GM04503 (cell line): ENCODE results near the gene SLC26A9.

ENCODE experiments used
- DNase-seq: peaks from one replicate; pipeline ENCODE4 v3.0.0-alpha.2; 2012; ENCODE audit warnings: low read depth

Gene SLC26A9, protein sequence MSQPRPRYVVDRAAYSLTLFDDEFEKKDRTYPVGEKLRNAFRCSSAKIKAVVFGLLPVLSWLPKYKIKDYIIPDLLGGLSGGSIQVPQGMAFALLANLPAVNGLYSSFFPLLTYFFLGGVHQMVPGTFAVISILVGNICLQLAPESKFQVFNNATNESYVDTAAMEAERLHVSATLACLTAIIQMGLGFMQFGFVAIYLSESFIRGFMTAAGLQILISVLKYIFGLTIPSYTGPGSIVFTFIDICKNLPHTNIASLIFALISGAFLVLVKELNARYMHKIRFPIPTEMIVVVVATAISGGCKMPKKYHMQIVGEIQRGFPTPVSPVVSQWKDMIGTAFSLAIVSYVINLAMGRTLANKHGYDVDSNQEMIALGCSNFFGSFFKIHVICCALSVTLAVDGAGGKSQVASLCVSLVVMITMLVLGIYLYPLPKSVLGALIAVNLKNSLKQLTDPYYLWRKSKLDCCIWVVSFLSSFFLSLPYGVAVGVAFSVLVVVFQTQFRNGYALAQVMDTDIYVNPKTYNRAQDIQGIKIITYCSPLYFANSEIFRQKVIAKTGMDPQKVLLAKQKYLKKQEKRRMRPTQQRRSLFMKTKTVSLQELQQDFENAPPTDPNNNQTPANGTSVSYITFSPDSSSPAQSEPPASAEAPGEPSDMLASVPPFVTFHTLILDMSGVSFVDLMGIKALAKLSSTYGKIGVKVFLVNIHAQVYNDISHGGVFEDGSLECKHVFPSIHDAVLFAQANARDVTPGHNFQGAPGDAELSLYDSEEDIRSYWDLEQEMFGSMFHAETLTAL

DNA sequence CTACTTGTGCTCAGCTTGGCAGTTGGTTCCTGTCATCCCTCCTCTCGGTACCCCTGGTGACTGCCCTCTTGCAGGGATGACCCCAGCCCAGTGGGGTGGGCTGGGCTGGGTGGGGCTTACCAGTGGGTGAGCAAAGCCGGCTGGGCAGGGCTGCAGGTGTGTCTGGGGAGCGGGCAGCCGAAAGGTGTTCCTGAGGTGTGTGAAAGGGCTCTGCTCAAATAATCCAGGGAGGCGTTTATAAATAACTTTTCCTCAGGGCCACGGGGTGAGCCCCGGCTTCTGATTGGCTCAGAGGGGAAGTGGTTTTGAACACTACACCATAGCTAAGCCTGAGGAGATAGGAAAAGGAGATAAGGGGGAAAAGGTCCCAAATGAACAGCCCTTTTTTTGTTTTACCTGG is at the start of gene SLC26A9:
Gene SLC26A9, minus strand, starts transcription at position 212 of the 400 bp plus-strand sequence. CDS start 7,636 bp downstream, outside the sequence.
- no peak for DNase-seq

DNA sequence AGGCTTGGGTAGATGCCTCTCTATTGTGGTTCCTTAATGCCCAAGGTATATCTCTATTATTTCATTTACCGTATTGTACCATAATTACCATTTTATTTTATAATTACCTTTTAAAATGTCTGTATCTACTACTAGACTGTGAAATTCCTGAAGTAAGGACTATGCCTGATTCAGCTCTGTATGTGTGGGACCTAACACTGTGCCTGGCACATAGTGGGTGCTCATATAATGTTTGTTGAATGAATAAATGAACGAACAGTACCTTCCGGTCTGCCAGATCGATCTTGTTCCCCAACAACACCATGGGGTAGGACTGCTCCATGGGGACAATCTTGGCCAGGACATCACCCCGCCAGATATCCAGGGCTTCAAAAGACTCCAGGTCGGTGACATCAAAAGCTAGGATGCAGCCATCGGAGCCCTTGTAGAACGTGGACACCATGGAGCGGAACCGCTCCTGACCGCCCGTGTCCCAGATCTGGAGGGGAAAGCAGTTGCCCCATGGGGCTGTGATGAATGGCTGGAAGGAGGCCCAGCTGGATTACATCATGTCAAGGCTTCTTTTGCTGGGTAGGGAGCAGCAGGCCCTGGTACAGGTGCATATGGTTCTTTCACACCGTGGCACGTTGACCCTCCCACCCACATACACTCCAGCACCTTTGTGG is 49.1 kb upstream of the SLC26A9 start:
- no peak for DNase-seq

DNA sequence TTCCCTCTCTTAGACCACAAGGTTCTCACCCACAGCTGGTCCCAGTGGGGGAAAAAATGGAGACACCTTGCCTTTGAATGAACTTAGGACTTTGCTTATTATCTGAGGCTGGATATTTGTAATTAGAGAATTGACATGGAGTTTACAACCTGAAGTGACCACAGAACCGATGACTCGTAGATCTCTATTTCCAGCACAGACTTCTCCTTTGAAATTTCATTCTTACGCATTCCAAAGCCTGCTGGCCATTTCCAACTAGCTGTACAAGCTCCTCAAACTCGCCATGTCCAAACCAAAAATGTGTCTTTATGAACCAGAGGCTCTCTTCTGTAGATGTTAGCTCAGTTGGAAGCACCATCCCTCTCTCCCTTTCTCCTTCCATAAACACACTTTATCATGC is 48.0 kb upstream of the SLC26A9 start:
- DNase-seq: peak; percentile 34

DNA sequence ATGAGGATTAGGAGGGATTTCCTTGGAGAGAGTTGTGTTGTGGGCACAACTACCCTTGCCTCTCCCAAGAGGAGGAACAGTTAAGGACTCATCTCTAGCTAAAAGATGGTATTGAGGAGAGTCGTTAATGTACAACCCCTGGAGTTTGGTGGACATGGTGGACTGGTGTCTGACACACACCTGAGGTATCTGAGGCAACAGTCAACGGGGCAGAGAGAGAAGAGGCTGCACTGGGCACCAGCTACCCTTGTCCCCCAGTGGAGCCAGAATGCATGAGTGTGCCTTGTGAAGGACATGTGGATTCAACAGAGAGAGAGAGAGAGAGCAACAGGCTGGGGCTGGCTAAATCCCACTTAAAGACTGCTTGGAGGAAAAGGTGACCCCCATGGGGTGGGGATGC is 47.0 kb upstream of the SLC26A9 start:
- no peak for DNase-seq

GRCh38 chr1:205989786-205990185 is 46.5 kb upstream of the SLC26A9 start:
- DNase-seq: no peak

- DNase-seq: no peak
Observed at GRCh38 chr1:205988585-205988995, 45.3 kb upstream of the SLC26A9 start.

DNA sequence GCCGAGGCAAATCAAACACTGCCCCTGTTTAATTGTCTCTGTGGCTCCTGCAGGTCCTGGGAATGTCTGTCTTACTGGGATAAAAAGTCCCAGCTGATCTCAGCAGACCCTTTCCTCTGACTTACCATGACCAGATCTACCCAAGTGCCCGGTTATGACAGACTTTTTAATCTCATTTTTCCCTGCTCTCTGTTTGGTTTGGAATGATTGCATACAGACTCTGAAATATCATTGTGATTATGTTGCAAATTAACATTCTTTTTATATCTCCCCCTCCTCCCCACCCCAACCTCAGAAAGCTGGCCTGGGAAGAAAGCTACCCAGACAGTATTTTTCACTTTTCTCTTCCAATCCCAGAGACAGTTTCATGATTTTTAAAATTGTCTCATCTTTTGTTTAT is 43.6 kb upstream of the SLC26A9 start:
- DNase-seq: no peak

- no peak for DNase-seq
Observed at GRCh38 chr1:205986292-205986691, 43.0 kb upstream of the SLC26A9 start.

- DNase-seq: no peak
Observed at GRCh38 chr1:205985330-205986005, 42.2 kb upstream of the SLC26A9 start.

DNA sequence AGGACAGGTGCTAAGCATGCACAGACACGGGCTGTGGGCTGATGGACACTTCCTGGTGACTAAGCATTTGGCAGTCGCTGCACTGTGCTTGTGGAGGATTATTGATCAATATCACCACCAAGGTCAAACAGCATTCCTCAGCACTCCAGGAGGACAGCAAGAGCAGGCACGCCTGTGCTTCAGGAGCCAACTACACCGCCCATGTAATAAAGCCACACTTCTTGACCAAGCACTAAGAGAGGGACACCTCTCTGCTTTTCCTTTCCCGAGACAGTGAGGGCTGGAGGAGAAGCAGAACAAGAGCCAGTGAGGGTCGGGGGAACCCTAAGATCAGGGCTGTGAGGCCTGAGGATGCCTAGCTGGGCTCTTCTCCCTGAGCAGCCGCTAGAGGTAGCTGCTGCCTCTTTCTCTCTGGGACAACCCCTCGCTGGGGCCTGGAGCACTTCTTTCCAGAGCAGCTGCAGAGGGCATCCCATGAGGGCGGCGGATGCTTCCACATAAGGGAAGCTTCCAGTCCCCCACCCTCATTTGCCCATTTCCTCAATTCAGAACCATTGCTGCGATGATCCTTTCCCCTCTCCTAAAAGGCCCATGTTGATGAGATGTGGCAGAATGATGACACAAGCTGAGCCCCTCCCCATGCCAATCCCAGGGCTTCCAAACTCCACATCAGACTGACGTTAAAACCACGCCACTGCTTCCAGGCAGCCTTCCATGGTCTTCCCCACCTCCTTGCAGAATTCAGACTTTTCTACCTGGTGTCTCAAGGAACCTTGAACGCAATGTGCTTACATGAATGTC is 40.9 kb upstream of the SLC26A9 start:
- DNase-seq: no peak

DNA sequence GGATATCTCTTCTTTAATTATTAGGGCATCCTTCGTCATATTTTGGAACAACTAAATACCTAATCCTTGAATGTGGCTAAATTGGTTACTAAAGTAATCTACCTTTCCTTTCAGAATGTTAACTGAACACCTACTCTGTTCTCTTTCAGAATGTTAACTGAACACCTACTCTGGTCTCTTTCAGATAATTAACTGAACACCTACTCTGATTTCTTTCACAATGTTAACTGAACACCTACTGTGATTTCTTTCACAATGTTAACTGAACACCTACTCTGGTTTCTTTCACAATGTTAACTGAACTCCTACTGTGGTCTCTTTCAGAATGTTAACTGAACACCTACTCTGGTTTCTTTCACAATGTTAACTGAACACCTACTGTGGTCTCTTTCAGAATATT is 38.0 kb upstream of the SLC26A9 start:
- no peak for DNase-seq

GRCh38 chr1:205980237-205980870 is 37.1 kb upstream of the SLC26A9 start:
- DNase-seq: no peak

DNA sequence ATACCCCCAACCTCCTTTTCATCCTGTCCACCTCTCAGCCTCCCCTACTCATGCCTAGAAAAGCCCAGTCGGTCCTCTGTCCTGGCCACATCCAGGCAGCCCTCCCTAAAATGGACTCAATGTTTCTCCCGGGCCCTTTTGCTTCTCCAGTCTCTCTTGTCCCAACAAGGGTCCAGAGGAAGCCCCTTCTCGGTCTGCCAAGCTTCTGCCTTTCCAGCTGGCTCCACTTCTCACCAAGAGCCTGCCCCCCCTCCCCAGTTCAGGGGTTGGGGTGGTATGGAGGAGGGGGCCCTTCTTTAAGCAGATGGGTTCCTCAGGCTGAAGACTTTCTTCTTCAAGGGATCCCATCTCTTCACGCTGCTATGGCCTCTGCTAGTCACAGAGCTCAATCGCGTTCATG is 36.0 kb upstream of the SLC26A9 start:
- no peak for DNase-seq

DNA sequence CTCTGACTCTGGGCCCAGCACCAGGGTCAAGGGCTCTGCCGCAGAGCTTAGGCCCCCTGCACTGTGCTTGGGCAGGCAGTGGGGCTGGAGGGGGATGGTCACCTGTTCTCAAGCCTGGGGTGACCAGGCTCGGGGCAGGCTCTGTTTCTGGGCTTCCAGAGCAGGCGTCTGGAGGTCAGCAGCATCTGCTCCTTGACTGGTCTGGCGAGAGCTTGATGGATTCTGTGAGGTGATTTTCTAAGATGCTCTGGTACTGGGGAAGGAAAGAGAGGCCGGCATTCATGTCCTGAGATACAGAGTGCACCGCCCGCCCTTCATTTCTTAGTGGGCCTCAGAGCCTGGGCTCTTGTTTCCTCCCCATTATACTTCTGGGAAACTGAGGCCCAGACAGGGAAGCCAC is 35.4 kb upstream of the SLC26A9 start:
- DNase-seq: no peak

- peak; percentile 60 for DNase-seq
Observed at GRCh38 chr1:205977402-205978014, 34.3 kb upstream of the SLC26A9 start.

DNA sequence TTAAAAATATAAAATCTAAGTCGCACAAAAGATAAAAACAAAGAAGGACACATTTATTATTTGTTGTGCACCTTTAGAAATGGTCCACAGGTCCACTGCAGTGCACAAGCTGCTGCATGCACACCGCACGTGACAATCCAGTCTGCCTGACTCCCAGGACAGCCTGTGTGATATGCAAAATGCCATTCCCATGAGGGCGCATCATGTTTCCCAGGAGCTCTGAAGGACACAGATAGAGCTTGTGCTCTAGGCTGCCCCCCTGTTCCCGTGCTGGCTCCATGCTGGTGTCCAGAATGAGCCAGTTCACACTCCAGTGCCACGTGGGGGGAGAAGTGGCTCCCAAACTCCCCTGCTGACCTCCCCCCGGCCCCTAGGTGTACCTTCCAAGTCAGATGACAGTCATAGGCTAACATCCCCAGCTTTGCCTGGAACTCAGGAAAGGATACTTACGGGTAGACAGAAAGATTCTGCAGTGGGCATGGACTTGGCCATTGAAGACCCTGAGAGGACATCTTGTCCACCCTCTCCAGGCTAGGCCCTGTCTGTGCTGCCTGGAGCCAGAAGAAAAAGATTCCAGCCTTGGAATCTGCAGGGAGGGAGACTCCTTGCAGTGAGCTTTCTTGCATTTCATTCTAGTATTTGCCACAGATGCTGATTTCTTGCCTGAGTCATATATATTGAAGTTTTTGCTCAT is 33.6 kb upstream of the SLC26A9 start:
- no peak for DNase-seq

- DNase-seq: no peak
Observed at GRCh38 chr1:205976036-205976435, 32.8 kb upstream of the SLC26A9 start.

DNA sequence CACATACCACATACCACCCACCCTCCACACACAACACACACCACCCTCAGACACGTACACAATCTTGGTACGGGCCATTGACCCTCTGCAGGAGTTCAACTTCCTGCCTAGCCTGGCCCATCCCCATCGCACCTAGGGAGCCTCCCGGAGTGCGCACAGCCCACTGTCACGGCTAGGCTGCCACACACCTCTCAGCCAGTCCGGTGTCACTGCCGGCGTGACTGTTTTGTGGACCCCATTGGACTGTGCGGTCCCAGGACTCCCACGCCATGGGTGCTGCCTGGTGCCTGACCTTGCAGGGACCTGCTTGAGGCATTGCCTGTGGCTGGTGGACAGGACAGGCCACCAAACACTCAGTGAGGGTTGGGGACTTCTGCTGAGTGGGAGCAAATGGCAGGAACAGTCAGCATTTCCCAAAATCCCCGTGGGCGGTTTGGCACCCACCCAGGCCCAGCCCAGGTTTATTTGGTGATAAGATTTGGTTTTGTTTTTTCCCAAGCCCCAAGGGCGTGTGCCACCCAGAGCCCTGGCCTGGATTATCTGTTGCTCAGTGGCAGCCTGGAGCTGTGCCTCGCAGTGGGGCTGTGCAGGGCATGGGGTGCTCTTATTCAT is 32.2 kb upstream of the SLC26A9 start:
- DNase-seq: no peak

GRCh38 chr1:205974712-205975111 is 31.5 kb upstream of the SLC26A9 start:
- no peak for DNase-seq
